Ovary (tissue), 9 donors: ENCODE results near the gene GSG1L. TPM values are rescaled to one million over a fixed set of nuclear protein-coding genes. Genes with fewer than 3 reads are reported as not detected.

Source experiments
- DNase-seq, 5 donors: peaks; one replicate each; pipeline ENCODE4 v3.0.0-alpha.2; 2019 to 2020
- H3K27ac ChIP-seq, 2 donors: fragments of 200-600 bp; one replicate each; pipeline versions ENCODE4 v1.5.1 to v1.8.0; 2019 to 2022
- H3K27me3 ChIP-seq: fragments of 200-600 bp; one replicate; pipeline ENCODE4 v1.8.0; 2022
- H3K36me3 ChIP-seq: fragments of 200-600 bp; sonication (generic); one replicate; pipeline ENCODE4 v1.5.1; 2019
- H3K4me1 ChIP-seq: one replicate; pipeline ENCODE4 v1.8.1; 2013; ENCODE audit warnings: mild to moderate bottlenecking, moderate library complexity; ENCODE audit not compliant: insufficient read depth
- H3K4me3 ChIP-seq: fragments of 200-600 bp; sonication (generic); one replicate; pipeline ENCODE4 v1.5.1; 2017
- H3K9me3 ChIP-seq, 2 donors: fragments of 200-600 bp in 1 of 2; sonication (generic) in 1 of 2; one replicate each; pipeline versions ENCODE4 v1.5.1 to v1.8.1; 2013 to 2019; ENCODE audit warnings: mild to moderate bottlenecking in 1 of 2, moderate library complexity in 1 of 2
- EP300 ChIP-seq: sonication (generic); formaldehyde crosslinking; IDR thresholded peaks from one replicate; pipeline ENCODE4 v1.6.1; 2017; ENCODE audit warnings: antibody characterized with exemption
- POLR2A ChIP-seq: fragments of 450-650 bp; IDR thresholded peaks from one replicate; pipeline ENCODE4 v1.6.1; 2017; ENCODE audit warnings: antibody characterized with exemption, mild to moderate bottlenecking, moderate library complexity
- WGBS, 3 donors: extraction: QIAGEN DNeasy Blood & Tissue Kit in 1 of 3; methylation state at CpG; one replicate each; pipeline versions ENCODE4 v1.1.5 to v1.1.7; 2013 to 2017; 5-methylcytosine and 5-hydroxymethylcytosine counted together
- intact Hi-C, 4 donors: fragments of 100-400 bp; cut with DNase I; formaldehyde crosslinking; loops; one replicate each; pipeline versions ENCODE4 v1.11.0 to v1.15.1; 2022 to 2023
- polyA plus RNA-seq, 2 donors: library from polyadenylated mRNA; stranded (reverse); fragments of 200-250 nt in 1 of 2; fragments of 350-450 nt in 1 of 2; fragmentation: Illumina TruSeq in 1 of 2; extraction: RNeasy Lipid Tissue Mini Kit (QIAGEN cat#74804) in 1 of 2; gene quantifications; one replicate each; pipeline ENCODE4 v1.2.3, GENCODE V29; 2013 to 2014
- total RNA-seq, 7 donors: library from RNA; depleted of rRNA in 2 of 7; stranded (reverse); fragments of >200 nt in 2 of 7; fragmentation: NEBNext Ultra II Directional in 3 of 7; extraction: Animal tissue kit (Norgen Biotek cat#: 25700) in 3 of 7; gene quantifications; one replicate each; pipeline versions ENCODE4 v1.1.0 to v1.2.4, GENCODE V29; 2016 to 2023
- TF ChIP-seq, protein P1 (sequence below), 3 donors: fragments of 450-650 bp in 2 of 3; fragments of 200-600 bp in 1 of 3; IDR thresholded peaks; one replicate each; pipeline versions ENCODE4 v1.5.1 to v1.8.0; 2016 to 2022; ENCODE audit warnings: antibody characterized with exemption in 3 of 3, mild to moderate bottlenecking in 1 of 3
- donor health status: DM: no; HTN: no; CAD: no; lungs with moderate emphysema.
- donor health status: DM: no; HTN: no; CAD: no.
- donor health status: Bipolar disorder and iron deficiency.
- donor health status: DM: yes; HTN: yes; CAD: no.
- donor health status: DM: no; HTN: no; CAD: no.
- donor health status: DM: yes; HTN: yes; CAD: no.

The GSG1L gene
- total and polyA plus RNA-seq, 9 donors: 0.30 to 1.1 (median 0.46) TPM; not detected in 4

DNA sequence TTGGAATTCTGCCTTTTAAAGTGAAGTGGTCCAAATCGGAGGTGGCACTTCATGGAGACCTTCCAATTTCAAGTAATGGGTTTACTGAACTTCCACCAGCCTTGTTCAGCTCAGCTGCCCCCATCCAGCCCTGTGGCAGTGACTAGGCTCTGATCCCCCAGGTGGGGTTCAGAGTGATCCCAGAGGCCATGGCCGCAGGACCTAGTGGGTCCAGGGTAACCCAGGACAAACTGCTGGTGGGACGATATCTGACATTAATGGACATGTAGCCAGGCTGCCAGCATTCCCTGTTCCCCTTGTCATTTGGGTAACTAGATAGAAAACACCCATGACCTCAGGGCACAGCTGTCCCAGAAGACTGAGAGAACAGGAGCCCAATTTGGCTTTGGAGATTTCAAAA is 209.9 kb downstream of the GSG1L start:
- Histone ChIP-seq H3K9me3 (no peaks in the 10 kb centered on the region), H3K27ac (no peak overlapping the region), H3K4me3 (no peak overlapping the region), H3K4me1 (no peaks in the 10 kb centered on the region), H3K36me3 (no peaks in the 10 kb centered on the region), H3K27me3 (no peaks in the 10 kb centered on the region)
- no peak for DNase-seq
- TF ChIP-seq, protein P1, sequence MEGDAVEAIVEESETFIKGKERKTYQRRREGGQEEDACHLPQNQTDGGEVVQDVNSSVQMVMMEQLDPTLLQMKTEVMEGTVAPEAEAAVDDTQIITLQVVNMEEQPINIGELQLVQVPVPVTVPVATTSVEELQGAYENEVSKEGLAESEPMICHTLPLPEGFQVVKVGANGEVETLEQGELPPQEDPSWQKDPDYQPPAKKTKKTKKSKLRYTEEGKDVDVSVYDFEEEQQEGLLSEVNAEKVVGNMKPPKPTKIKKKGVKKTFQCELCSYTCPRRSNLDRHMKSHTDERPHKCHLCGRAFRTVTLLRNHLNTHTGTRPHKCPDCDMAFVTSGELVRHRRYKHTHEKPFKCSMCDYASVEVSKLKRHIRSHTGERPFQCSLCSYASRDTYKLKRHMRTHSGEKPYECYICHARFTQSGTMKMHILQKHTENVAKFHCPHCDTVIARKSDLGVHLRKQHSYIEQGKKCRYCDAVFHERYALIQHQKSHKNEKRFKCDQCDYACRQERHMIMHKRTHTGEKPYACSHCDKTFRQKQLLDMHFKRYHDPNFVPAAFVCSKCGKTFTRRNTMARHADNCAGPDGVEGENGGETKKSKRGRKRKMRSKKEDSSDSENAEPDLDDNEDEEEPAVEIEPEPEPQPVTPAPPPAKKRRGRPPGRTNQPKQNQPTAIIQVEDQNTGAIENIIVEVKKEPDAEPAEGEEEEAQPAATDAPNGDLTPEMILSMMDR (IDR thresholded peaks at IDR 0.05): no peak
- no peak for TF ChIP-seq EP300
- TF ChIP-seq POLR2A: no peak
- intact Hi-C loops: no loop called here
- WGBS, 3 donors: 43 to 63% (median 49%) methylated on average over 3 of the region's 3 CpGs

DNA sequence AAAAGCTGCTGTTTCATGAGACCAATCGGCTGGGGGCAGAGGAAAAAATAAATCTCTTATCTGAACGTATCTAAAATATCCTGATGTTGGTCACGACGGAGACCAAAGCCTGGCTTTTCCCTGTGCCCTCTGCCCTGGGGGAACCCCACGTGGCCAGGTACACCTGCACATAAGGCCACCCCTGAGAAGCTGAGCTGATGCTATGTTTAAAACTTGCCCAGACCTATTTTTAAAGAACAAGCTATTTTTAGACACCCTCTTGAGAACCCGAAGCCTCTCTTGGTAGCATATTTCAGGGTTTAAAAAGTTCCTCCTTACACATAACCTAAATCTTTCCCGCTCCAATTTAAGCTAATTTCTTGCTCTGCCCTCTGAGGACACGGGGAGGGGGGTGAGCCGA is 210.4 kb downstream of the GSG1L start:
- intact Hi-C loops: no loop called here
- Histone ChIP-seq H3K27ac (no peak overlapping the region), H3K27me3 (no peaks in the 10 kb centered on the region), H3K4me1 (no peaks in the 10 kb centered on the region), H3K4me3 (no peak overlapping the region), H3K9me3 (no peaks in the 10 kb centered on the region), H3K36me3 (no peaks in the 10 kb centered on the region)
- TF ChIP-seq POLR2A: no peak
- TF ChIP-seq EP300: no peak
- TF ChIP-seq, protein P1 (IDR thresholded peaks at IDR 0.05): no peak
- 21 to 29% (median 24%) methylated on average over 9 of the region's 9 CpGs for WGBS, 3 donors
- no peak for DNase-seq

DNA sequence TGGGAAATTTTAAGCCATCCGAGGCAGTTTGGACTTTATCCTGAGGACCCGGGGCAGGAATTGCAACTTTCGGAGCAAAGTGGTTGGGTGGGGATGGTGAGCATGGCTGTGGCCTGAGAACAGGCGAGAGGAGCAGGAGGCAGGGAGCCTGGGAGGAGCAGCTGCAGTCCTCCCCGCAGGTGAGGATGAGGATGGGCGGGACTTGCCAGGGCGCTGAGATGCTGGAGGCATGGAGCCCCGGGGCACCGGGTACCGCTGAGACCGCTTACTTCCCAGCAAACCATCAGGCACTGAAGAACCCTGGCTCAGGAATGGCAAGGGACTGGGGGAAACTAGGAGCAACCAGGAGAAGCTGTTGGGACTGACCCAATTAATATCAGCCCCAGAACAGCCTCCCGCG is 210.8 kb downstream of the GSG1L start:
- DNase-seq: no peak
- intact Hi-C loops: no loop called here
- H3K27ac ChIP-seq: no peak overlapping the region
- no peaks in the 10 kb centered on the region for H3K4me1 ChIP-seq
- H3K4me3 ChIP-seq: no peak overlapping the region
- H3K27me3 ChIP-seq: no peaks in the 10 kb centered on the region
- WGBS, 3 donors: 51 to 58% (median 53%) methylated on average over 13 of the region's 13 CpGs
- no peak for TF ChIP-seq EP300
- no peak for TF ChIP-seq POLR2A
- TF ChIP-seq, protein P1 (IDR thresholded peaks at IDR 0.05): no peak
- no peaks in the 10 kb centered on the region for H3K36me3 ChIP-seq
- no peaks in the 10 kb centered on the region for H3K9me3 ChIP-seq

DNA sequence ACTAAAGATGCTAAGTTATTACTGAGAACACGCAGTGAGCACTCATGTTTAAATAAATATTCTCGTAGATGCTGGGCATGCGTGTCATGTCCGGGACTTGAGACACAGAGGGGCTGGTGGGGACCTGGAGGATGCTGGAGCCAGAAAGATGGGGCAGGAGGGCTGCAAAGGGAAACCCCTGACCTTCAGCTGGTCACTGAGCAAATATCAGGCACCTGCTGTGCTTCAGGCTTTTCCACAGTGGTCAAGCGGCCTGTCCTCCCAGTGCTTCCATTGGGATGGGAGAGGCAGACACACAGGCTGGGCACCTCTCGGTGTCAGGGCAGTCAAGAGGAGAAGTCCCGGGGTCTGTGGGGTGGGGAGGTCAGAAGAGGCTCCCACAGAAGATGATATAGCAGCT is 211.4 kb downstream of the GSG1L start:
- no peaks in the 10 kb centered on the region for H3K36me3 ChIP-seq
- H3K9me3 ChIP-seq: no peaks in the 10 kb centered on the region
- TF ChIP-seq POLR2A: no peak
- TF ChIP-seq EP300: no peak
- TF ChIP-seq, protein P1 (IDR thresholded peaks at IDR 0.05): no peak
- WGBS, 3 donors: 75 to 83% (median 78%) methylated on average over 7 of the region's 7 CpGs
- H3K27ac ChIP-seq: no peak overlapping the region
- no peak for DNase-seq
- no peaks in the 10 kb centered on the region for H3K27me3 ChIP-seq
- H3K4me3 ChIP-seq: no peak overlapping the region
- intact Hi-C loops: no loop called here
- H3K4me1 ChIP-seq: no peaks in the 10 kb centered on the region

DNA sequence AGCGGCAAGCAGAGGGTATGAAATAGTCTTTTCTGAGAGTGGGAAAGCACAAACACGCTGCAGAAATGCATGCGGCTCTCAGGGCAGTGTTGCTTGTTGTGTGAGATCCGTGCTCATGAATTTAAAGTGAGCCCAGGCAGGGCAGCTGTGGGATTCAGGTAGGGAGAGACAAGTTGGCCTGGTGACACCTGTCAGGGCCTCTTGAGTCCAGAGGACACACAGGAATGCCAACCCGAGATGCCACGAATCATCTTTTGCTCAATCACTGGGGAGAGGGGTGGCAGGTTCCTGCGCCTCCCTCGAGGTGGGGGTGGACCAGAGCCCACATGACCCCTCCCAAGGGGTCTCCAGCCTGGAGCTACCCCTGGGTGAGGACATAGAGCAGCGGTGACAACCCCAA is 211.9 kb downstream of the GSG1L start:
- H3K4me1 ChIP-seq: no peaks in the 10 kb centered on the region
- H3K36me3 ChIP-seq: no peaks in the 10 kb centered on the region
- WGBS, 3 donors: 46 to 57% (median 50%) methylated on average over 9 of the region's 9 CpGs
- H3K27ac ChIP-seq: no peak overlapping the region
- no peak for DNase-seq
- no peaks in the 10 kb centered on the region for H3K9me3 ChIP-seq
- H3K4me3 ChIP-seq: no peak overlapping the region
- TF ChIP-seq POLR2A: no peak
- TF ChIP-seq, protein P1 (IDR thresholded peaks at IDR 0.05): no peak
- TF ChIP-seq EP300: no peak
- H3K27me3 ChIP-seq: no peaks in the 10 kb centered on the region
- intact Hi-C loops: no loop called here
